HG02763 (cell line): ENCODE data around the gene ATP5F1D.

Experiments used
- ATAC-seq: cut with Tn5 transposase; IDR thresholded peaks from one replicate; pipeline ENCODE4 v1.9.1; 2021; ENCODE audit warnings: mild to moderate bottlenecking, moderate library complexity; ENCODE audit not compliant: unreplicated experiment

The ATP5F1D gene

DNA sequence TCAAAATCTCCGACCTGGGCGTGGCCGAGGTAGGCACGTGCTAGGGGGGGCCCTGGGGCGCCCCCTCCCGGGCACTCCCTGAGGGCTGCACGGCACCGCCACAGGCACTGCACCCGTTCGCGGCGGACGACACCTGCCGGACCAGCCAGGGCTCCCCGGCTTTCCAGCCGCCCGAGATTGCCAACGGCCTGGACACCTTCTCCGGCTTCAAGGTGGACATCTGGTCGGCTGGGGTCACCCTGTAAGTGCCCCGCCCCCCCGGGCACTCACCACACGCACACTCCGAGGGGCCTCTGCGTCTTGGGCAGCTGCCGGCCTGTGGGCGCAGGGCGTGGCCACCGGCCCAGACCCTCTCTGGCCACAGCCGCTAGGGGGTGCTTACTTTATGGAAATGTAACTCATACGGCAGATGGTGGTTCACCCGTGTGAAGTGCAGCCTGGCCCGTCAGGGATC lies 21.0 kb upstream of the ATP5F1D start:
- no peak for ATAC-seq

DNA sequence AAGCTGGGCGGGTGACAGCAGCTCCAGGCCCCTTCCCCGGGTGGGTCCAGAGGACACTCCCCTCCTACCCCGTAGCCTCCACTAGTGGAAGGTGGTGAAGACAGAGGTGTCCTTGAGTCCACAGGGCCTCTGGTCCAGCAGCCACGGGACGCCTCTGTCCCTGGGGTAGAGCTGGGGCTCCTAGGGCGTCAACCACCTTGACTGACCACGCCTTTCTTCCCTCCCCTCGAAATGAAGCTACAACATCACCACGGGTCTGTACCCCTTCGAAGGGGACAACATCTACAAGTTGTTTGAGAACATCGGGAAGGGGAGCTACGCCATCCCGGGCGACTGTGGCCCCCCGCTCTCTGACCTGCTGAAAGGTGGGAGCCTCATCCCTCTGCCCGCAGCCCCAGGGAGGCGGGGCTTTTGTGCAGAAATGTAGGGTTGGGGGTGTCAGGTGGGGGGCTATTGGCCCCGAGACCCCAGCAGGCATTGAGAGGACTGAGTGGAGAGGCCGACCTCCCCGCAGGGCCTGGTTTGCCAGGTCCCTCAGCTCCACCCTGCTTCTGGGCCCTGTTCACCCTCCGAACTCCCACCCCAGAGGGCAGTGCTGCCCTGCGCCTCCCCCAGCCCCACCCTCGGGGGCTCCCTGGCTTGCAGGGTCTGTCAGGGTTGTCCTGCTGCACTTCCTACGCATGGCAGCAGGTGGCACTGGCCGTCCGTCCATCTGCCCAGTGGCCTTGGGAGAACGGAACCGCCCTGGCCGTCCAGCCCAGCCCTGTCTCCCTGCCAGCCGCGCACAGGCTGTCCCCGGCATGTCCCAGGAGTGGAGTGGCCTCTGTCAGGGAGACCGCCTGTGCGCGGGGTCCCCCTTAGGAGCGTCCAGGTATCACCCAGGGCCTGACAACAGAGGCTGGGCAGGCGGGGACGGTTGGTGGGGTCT lies 20.3 kb upstream of the ATP5F1D start:
- no peak for ATAC-seq

DNA sequence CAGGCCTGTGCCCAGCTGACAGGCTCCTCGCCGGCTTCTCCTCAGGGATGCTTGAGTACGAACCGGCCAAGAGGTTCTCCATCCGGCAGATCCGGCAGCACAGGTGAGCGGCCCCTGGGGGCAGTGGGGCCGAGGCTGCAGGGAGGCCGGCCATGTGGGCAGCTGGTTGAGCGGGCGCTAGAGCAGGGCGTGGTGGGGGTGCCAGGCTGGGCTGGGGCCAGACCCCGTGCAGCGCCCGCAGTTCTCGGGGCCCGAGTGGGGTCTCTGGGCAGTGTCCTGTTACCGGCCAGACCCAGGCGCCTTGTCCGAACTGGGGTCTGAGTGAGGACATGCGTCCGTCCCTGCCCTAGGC lies 19.7 kb upstream of the ATP5F1D start:
- ATAC-seq, result no peak

DNA sequence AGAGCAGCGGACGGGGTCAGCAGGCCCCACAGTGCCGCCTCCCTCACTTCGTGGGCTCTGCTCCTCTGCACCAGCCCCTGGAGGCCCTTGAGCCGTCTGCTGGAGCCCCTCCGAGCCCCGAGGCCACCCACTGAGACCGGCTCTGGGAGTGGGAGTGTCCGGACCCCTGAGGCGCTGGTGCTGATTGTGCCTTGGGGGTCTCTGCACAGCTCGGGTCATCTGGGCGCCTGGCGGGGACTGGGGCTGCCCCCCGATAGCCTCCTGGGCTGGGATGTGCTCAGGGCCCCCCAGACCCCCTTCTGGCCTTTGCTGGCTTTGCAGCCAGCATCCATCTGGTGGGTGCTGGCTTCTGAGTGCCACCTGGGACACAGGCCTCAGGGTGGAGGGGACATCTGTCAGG lies 19.2 kb upstream of the ATP5F1D start:
- no peak for ATAC-seq

DNA sequence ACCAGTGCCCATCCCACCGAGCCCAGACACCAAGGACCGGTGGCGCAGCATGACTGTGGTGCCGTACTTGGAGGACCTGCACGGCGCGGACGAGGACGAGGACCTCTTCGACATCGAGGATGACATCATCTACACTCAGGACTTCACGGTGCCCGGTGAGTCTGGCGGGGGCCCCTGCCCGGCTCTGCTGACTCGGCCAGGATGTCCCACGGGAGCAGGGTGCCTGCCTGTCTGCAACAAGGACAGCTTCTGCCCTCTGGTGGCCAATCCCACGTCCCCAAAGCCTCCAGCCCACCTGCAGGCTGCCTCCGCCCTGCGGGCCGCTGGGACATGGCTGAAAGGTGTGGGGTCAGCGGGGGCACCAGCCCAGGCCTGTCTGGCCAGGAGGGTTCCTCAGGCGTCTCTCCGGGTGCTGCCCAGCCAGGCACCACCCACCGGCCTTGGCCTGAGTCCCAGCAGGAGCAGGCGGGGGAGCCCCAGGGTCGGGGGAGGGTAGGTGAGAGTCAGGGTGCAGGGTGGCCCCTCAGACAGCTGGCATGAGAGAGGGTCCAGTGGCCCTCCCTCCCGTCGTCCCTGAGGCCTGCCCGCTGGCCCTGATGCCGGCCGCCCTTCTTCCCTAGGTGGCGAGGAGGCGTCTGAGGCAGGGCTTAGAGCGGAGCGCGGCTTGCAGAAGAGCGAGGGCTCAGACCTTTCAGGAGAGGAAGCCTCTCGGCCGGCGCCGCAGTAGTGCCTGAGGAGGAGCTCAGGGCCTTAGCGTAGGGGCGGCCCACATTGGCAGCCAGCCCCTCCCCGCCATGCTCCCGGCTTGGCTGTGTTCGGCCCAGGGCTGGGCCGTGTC lies 18.3 kb upstream of the ATP5F1D start:
- ATAC-seq, result no peak

DNA sequence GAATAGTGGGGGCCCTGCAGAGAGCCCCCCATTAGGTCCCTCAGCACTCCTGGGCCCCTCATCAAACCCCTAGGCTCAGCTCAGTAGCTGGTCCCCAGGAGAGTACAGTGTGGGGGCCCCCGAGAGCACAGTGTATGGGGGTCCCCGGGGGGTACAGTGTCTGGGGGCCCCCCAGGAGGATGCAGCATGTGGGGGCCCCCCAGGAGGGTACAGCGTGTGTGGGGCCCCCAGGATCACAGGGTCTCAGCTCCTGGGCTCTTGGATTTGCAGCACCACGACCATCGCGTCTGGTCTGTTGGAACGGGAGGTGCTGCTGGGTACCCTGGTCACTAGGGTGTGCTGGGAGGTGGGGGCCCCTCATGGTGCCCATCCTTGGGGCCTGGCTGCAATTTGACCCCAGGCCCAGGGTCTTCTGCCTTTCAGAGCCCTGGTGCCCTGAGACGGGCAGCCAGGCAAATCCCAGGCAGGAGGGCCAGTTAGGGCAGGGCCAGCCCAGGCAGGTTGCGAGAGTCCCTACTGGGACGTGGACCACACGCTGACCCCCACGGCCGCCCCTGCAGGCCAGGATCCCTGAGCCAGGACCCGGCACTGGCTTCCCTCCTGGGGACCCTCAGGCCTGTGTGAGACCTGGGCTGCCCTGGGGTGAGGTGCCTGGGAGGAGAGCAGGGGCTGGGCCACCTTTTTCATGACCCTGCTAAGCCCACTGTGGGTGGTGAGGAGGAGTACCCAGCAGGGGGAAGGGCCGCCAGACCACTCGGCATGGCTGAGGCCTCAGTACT lies 17.3 kb upstream of the ATP5F1D start:
- ATAC-seq, result no peak

DNA sequence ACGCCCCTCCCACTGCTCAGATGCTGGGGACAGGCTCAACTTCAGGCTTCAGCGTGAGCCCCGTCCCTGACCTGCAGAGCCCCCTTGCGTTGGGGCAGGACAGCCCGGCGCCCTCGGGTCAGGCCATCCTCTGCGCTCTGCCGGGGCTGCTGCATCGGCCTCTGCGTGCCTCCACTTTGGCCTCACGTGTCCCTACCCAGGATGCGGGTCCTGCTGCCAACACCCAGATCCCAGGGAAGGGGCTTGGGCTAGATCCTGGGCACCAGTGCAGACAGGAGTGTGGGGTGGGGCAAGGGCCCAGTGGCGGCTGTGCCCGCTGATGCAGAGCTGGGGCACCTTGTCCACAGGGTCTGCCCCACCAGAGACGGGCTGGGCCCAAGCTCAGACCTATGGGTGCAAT lies 16.7 kb upstream of the ATP5F1D start:
- ATAC-seq, result no peak

DNA sequence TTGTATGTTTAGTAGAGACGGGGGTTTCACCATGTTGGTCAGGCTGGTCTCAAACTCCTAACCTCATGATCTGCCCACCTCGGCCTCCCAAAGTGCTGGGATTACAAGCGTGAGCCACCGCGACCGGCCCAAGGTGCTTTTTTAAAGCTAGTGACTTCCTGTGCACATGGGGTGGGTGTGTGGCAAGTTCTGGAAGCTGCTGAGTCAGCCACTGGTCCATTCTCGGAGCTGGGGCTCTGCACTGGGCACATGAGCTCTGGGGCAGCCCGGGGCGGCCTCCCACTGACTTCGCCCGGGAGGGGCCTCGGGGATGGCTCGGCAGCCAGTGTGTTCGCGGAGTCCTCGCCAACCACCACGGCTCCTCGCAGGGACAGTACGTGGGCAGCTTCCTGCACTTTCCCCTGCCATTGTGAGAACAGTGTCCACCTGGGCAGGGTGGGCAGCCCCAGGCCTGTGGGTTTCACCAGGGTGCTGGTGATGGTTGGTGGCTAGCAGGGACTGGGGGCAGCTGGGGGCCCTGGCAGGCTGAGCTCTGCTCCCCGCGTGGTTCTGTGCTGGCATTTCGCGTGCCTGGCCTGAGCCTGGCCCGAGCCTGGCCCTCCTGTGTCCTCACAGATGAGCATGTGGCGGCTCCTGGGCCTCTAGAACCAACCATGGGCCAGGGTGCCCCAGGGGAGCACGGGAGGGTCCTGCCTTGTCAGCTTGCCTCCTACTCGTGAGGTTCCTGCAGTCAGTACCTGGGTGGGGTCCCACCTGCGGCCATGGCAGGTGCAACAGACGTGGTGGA lies 15.9 kb upstream of the ATP5F1D start:
- no peak for ATAC-seq

DNA sequence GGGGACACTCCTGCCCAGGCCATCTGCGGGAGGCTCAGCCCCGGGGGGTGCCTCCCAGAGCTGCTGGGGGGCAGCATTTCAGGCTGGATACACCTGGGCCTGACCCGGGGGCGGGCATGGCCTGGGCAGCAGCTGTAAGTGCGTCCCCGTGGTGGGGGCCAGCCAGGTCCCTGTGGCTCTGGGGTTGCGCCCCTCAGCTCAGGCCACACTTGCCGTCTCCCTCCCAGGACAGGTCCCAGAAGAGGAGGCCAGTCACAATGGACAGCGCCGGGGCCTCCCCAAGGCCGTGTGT lies 15.4 kb upstream of the ATP5F1D start:
- no peak for ATAC-seq

DNA sequence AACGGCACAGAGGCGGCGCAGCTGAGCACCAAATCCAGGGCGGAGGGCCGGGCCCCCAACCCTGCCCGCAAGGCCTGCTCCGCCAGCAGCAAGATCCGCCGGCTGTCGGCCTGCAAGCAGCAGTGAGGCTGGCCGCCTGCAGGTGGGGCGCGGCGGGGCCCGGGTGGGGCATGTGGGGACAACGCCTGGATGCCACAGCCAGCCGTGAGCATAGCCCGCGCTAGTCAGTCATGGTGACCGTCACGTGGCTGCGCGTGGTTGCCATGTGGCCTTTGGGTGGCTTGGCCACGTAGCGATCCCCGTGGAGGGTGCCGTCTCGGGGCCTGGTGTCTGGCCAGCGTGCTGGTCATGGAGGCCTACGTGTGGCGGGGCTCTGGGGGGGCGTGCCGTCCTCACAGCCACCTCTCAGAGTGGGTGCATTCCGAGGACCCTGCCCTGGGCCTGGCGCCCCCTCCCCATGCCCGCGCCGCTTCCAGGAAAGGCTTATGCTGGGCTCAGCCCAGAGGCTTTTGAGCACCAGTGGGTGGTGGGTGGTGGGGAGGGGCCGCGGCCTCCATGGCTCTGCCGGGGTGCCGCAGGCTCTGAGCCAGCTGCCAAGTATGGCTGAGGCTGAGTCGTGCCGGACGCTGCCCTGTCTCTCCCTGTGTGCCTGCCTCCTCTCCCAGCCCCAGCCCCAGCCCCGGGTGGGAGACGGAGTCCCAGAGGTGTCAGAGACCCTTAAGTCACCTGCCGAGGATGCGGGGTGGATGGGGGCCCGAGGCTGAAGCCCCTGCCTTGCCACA lies 14.8 kb upstream of the ATP5F1D start:
- ATAC-seq, result no peak

DNA sequence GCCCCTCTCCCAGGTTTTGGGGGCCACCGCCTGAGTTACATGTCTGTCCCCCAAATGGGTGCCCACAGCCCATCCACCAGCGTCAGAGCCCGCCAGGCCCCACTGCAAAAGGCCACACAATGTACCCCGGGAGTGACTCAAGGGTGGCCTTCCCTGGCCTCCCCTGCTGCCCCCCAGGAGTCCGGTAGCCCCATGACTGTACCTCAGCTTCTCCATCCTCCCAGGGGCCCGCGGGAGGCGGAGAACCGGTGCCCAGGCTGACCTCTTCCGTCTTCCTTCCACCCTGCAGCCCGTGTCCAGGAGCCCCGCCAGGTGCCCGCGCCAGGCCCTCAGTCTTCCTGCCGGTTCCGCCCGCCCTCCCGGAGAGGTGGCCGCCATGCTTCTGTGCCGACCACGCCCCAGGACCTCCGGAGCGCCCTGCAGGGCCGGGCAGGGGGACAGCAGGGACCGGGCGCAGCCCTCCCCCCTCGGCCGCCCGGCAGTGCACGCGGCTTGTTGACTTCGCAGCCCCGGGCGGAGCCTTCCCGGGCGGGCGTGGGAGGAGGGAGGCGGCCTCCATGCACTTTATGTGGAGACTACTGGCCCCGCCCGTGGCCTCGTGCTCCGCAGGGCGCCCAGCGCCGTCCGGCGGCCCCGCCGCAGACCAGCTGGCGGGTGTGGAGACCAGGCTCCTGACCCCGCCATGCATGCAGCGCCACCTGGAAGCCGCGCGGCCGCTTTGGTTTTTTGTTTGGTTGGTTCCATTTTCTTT lies 14.1 kb upstream of the ATP5F1D start:
- ATAC-seq, result no peak

DNA sequence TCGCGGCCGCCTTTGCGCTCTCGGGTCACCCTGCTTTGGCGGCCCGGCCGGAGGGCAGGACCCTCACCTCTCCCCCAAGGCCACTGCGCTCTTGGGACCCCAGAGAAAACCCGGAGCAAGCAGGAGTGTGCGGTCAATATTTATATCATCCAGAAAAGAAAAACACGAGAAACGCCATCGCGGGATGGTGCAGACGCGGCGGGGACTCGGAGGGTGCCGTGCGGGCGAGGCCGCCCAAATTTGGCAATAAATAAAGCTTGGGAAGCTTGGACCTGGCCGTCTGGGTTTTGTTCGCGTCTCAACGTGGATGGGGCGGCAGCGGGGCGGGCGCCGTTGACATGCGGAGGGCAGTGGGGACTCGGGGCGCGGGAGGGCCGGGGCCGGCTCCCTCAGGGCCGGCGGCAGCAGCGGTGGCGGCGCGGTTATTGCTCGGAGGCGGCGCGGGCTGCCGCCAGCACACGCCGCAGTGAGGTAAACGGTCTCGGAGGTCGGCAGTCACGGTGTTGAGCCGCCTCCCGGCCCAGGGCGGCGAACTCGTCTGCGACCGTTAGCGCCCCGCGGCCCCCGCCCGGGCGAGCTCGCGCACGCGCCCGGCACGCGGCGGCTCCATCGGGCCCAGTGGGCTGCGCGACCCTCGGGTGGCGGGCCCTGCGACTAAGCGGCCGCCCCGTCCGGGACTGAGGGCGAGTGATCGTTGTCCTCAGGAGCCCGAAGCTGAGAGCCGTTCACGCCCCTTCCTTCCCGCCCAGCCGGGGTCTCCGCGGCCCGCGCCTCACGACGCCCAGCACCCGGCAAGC lies 13.2 kb upstream of the ATP5F1D start:
- no peak for ATAC-seq

DNA sequence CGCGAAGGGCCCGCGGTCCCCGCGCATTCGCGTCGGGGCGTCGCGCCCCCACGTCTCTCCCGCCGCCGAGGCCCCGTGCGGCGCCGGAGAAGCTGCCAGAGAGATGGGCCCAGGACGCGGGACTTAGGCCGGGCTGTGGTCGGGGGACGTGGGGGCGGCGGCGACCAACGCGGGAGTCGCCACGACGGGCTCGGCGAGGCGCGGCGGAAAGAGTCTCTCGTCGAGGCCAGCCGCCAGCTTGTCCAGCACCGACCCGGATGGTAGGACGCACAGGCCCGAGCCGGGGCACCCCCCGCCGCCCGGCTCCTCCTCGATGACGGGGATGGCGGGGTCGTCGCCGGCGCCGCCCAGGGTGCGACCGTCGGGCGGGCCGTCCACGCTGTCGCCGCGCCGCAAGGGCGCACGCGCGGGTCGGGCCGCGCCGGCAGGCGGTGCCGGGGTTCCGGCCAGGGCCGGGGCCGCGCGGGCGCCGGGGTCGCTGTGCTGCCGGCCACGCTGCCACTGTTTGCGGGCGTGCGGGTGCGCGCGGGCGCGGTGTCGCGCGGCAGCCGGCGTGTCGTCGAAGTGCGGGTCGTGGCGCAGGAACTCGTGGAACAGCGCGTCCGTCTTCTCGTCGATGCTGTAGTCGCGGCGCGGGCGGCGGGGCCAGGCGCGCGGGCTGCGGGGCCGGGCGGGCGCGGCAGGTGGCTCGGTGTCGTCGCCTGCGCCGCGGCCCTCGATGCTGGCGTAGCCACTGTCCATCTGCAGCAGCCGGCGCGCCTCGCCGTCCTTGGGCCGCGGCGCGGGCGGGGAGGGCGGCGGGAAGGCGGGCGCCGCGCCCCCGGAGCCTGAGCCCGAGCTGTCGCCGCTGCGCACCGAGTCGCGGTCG lies 12.3 kb upstream of the ATP5F1D start:
- no peak for ATAC-seq

DNA sequence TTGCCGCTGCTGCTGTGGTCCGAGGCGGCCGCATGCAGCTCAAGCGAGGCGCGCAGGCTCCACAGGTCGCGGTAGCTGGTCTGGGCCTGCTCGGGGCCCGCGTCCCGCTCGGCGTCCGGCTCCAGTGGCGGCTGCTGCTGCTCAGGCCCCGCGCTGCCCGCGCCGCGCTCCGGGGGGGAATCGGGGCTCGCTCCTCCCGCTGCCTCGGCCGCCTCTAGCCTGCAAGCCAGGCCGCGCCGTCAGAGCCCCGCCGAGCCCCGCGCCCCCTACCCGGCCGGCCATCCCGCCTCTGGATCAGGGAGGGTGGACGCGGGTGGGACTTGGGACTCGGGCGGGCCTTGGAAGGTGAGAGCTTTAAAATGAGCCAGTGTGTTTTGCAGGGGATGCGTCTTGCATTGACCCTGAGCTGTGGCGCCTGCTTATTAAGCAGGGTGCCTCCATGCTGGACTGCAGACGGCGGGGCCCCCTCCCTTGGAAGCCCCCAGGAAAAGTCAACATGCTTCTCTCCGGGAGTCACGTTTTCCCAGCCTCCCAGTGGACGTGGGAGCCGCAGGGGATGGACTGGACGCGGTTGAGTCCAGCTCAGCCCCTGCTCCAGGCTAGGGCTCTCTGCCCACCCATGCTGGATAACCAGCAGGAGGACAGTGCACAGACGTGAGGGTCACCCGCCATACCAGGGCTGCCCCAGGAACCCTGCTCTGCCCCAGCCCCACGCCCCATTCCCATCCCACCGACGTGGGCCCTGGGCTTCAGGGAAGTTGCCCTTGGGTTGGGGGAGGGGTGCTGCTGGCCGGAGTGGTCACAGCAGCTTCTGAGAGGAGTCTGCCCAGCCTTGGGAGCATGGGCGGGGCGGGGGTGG lies 11.4 kb upstream of the ATP5F1D start:
- ATAC-seq, result no peak

DNA sequence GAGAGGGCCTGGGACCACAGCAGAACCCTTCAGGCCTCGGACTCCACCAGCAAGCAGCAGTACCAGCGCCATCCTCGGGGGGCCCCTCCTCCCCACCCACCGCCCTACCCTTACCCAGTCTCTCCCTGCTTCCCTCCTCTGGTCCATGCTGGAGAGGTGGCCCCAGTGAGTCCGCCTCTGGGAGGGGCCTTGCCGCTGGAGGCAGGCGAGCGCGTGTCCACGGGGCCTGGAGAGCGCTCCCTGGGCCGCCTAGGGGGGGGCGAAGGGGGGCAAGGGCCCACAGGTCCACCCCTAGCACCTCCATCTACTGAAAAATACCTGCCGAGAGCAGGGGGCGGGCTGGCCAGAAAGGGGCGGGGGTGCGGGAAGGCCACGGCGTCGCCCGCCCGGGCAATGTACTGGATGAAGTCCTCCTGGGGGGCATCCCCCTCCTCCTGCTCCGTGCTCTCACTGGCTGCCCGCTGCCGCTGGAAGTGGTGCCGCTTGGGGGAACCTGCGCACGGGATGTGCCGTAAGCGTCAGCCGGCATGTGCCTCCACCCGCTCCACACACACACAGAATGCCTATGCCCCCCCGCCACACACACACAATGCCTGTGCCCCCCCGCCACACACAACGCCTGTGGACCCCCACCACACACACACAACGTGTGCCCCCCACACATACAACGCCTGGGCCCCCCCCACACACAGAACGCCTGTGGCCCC lies 10.6 kb upstream of the ATP5F1D start:
- no peak for ATAC-seq
